ENCODE data around the gene HYAL2.

DNA sequence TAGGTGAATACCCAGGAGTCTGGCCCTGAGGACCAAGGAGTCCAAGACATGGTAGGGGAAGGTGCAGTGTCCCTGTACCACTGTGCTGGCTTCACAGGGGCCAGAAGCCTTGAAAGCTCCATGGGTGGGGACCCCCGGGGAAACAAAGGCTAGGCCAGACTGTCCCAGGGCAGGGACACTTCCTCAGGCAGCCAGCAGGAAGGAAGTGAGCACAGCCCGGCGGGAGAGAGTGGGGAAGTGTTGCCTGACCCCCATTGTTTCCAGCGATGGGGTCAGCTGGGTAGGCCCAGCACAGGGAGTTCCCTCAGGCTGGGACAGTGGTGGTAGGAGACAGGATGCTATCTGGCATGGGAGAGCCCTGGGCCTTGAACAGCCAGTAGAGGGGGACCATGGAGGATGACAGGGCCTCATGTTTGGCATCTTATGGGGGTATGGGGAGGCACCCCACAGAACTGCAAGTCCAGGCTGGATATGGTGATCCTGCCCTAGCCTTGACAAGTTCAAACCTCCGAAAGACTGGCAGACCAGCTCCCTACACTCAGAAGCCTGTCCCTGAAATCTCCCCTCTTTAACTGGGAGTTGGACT is 1.2 kb upstream of the HYAL2 start:
- TF ChIP-seq, protein P1, sequence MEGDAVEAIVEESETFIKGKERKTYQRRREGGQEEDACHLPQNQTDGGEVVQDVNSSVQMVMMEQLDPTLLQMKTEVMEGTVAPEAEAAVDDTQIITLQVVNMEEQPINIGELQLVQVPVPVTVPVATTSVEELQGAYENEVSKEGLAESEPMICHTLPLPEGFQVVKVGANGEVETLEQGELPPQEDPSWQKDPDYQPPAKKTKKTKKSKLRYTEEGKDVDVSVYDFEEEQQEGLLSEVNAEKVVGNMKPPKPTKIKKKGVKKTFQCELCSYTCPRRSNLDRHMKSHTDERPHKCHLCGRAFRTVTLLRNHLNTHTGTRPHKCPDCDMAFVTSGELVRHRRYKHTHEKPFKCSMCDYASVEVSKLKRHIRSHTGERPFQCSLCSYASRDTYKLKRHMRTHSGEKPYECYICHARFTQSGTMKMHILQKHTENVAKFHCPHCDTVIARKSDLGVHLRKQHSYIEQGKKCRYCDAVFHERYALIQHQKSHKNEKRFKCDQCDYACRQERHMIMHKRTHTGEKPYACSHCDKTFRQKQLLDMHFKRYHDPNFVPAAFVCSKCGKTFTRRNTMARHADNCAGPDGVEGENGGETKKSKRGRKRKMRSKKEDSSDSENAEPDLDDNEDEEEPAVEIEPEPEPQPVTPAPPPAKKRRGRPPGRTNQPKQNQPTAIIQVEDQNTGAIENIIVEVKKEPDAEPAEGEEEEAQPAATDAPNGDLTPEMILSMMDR (IDR thresholded peaks at IDR 0.05), result peak in 2 of 6 experiments; percentile 20 to 24
- no peak for TF ChIP-seq POLR2A (IDR thresholded peaks at IDR 0.05)

Measured in esophagus squamous epithelium (tissue), 4 donors.